Measurements from ENCODE around the gene URM1. TPM values are rescaled to one million over a fixed set of nuclear protein-coding genes. Genes with fewer than 3 reads are reported as not detected.

The URM1 gene
- total RNA-seq, 1 experiment from 2014 or later: 46.6 TPM

GRCh38 chr9:128408963-128409431 lies 37.8 kb downstream of the URM1 start:
- peaks cover 98% of the 10 kb centered on the region for H3K27me3 Mint-ChIP-seq (ENCODE audit: low read depth)
- no peak overlapping the region for H3K27ac ChIP-seq (ENCODE audit: insufficient read length, low read depth, low read length)

More at GRCh38 chr9:128408963-128409431, 37.8 kb downstream of the URM1 start:
- Histone ChIP-seq H2BK5ac (ENCODE audit: insufficient read length, low read length) (no peak overlapping the region), H3K79me2 (ENCODE audit: insufficient read depth, low read length) (no peaks in the 10 kb centered on the region), H3K23me2 (ENCODE audit: insufficient read length, low read depth, low read length, poor library complexity, severe bottlenecking) (no peaks in the 10 kb centered on the region), H3K4ac (ENCODE audit: low read depth, low read length) (no peak overlapping the region), H4K5ac (ENCODE audit: insufficient read length, low read depth, low read length) (no peak overlapping the region), H3K23ac (ENCODE audit: insufficient read length, low read depth, low read length) (no peak overlapping the region), H2BK15ac (ENCODE audit: low read depth, low read length) (no peak overlapping the region), H3K9ac (ENCODE audit: extremely low read depth, insufficient read length, low read length) (no peak overlapping the region), H3K79me1 (ENCODE audit: insufficient read depth, low read depth, low read length, poor library complexity, severe bottlenecking) (no peaks in the 10 kb centered on the region), H4K20me1 (ENCODE audit: control insufficient read depth, insufficient read depth, insufficient read length) (no peaks in the 10 kb centered on the region), H3K4me1 (ENCODE audit: insufficient read depth, low read length) (no peaks in the 10 kb centered on the region), H4K8ac (replicated peaks; ENCODE audit: insufficient read length, low read depth, low read length) (no peak overlapping the region), H2AFZ (ENCODE audit: low read length) (no peak overlapping the region), H3T11ph (ENCODE audit: low read length) (no peak overlapping the region), H3K4me2 (ENCODE audit: insufficient read depth, insufficient read length, low read length) (peak overlapping the region; percentile 31), H2BK120ac (ENCODE audit: low read depth, low read length, poor library complexity, severe bottlenecking) (no peak overlapping the region), H3K27me3 (ENCODE audit: insufficient read depth, low read length) (peaks cover 58% of the 10 kb centered on the region; the same call in 1 of the 2 replicates), H2AK5ac (ENCODE audit: insufficient read length, low read length) (no peak overlapping the region), H2BK12ac (ENCODE audit: insufficient read length, low read depth, low read length) (no peak overlapping the region), H3K18ac (ENCODE audit: insufficient read length, low read depth, low read length) (no peak overlapping the region), H3K9me3 (ENCODE audit: control insufficient read depth, low read depth, low read length) (no peaks in the 10 kb centered on the region), H3K56ac (ENCODE audit: insufficient read length, low read depth, low read length) (no peak overlapping the region), H3K14ac (ENCODE audit: insufficient read depth, low read length) (no peak overlapping the region), H4K91ac (ENCODE audit: insufficient read length, low read depth, low read length) (no peak overlapping the region), H2BK20ac (ENCODE audit: low read depth, low read length, poor library complexity, severe bottlenecking) (no peak overlapping the region)
- no peak for TF ChIP-seq CTCF (conservative IDR thresholded peaks at IDR 0.05)
- Mint-ChIP-seq H3K27ac (0 out of 7 replicates have a peak overlapping the region, but pooled peaks of 1 of the 3 experiments have one; percentile 55), H3K36me3 (ENCODE audit: insufficient read depth in 1 of 3, low read depth in 3 of 3) (no peaks in the 10 kb centered on the region; a peak in 1 of 7 replicates), H3K9me3 (peaks cover 0 to 6% of the 10 kb centered on the region in 2 experiments; a peak in 3 of 5 replicates), H3K4me3 (peak overlapping the region; percentile 23 to 34; a peak in 2 of 5 replicates), H3K4me1 (peaks cover 35 to 38% of the 10 kb centered on the region in 2 experiments)
- DNase-seq: no peak
- WGBS (ENCODE audit: extremely low coverage, insufficient read length, low lambda C conversion rate): no CpG with 5 or more reads among the region's 26 CpGs

All from H9 (cell line).